Mesenchymal stem cell (in vitro differentiated cells and primary cell): ENCODE measurements around the gene SUCO.
"Not testable (repeated sequence)": the region's sequence is repeated elsewhere in the genome, so short reads cannot be mapped to it uniquely, and the experiment has no call there.

ENCODE experiments used
- DNase-seq: peaks from one replicate; pipeline ENCODE4 v3.0.0-alpha.2; 2013
- H2AFZ ChIP-seq: one replicate; pipeline ENCODE4 v1.6.1; 2013; ENCODE audit warnings: low read depth, mild to moderate bottlenecking, control low read depth, inconsistent platforms, low read length, moderate library complexity
- H2AK5ac ChIP-seq: 2 replicates; pipeline ENCODE4 v1.6.1; 2013; ENCODE audit warnings: low read length, moderate library complexity, mild to moderate bottlenecking, inconsistent platforms; ENCODE audit not compliant: severe bottlenecking
- H2BK120ac ChIP-seq: one replicate; pipeline ENCODE4 v1.6.1; 2013; ENCODE audit warnings: low read depth, mild to moderate bottlenecking, inconsistent platforms, low read length, moderate library complexity
- H2BK12ac ChIP-seq, 2 experiments: one replicate each; pipeline ENCODE4 v1.6.1; 2013; ENCODE audit warnings: inconsistent platforms in 2 of 2, low read length in 2 of 2, mild to moderate bottlenecking in 2 of 2, moderate library complexity in 2 of 2, control low read depth in 1 of 2
- H2BK15ac ChIP-seq: one replicate; pipeline ENCODE4 v1.6.1; 2013; ENCODE audit warnings: mild to moderate bottlenecking, low read depth, inconsistent platforms; ENCODE audit not compliant: poor library complexity, severe bottlenecking
- H2BK5ac ChIP-seq: 2 replicates; pipeline ENCODE4 v1.6.1; 2013; ENCODE audit warnings: low read depth, mild to moderate bottlenecking, low read length, control low read depth, inconsistent platforms; ENCODE audit not compliant: poor library complexity, severe bottlenecking
- H3K14ac ChIP-seq, 2 experiments: one replicate each; pipeline ENCODE4 v1.6.1; 2013; ENCODE audit warnings: inconsistent platforms in 2 of 2, low read length in 2 of 2, control low read depth in 1 of 2, mild to moderate bottlenecking in 1 of 2, moderate library complexity in 1 of 2
- H3K18ac ChIP-seq, 2 experiments: one replicate each; pipeline ENCODE4 v1.6.1; 2013; ENCODE audit warnings: inconsistent platforms in 2 of 2, low read length in 2 of 2, control low read depth in 1 of 2, low read depth in 1 of 2, mild to moderate bottlenecking in 1 of 2
- H3K23ac ChIP-seq, 2 experiments: one replicate each; pipeline ENCODE4 v1.6.1; 2013; ENCODE audit warnings: inconsistent platforms in 2 of 2, low read length in 2 of 2, mild to moderate bottlenecking in 2 of 2, moderate library complexity in 2 of 2, control low read depth in 1 of 2
- H3K27ac ChIP-seq: 2 replicates; pipeline ENCODE4 v1.5.1; 2013; ENCODE audit warnings: mild to moderate bottlenecking, moderate library complexity, low read length, control low read depth, inconsistent platforms; ENCODE audit not compliant: poor library complexity, severe bottlenecking
- H3K27me3 ChIP-seq, 2 experiments: 2 replicates each; pipeline versions ENCODE4 v1.6.1 to v1.7.0; 2013; ENCODE audit warnings: low read length in 2 of 2, mild to moderate bottlenecking in 2 of 2, moderate library complexity in 2 of 2, control low read depth in 1 of 2, inconsistent platforms in 1 of 2; ENCODE audit not compliant: control insufficient read depth in 1 of 2, insufficient read depth in 1 of 2
- H3K36me3 ChIP-seq, 2 experiments: 2 replicates each; pipeline versions ENCODE4 v1.6.1 to v1.7.0; 2013; ENCODE audit warnings: low read length in 2 of 2, control low read depth in 1 of 2, inconsistent platforms in 1 of 2, low read depth in 1 of 2, mild to moderate bottlenecking in 1 of 2; ENCODE audit not compliant: insufficient read depth in 2 of 2, control insufficient read depth in 1 of 2
- H3K4ac ChIP-seq, 2 experiments: one replicate each; pipeline ENCODE4 v1.6.1; 2013; ENCODE audit warnings: inconsistent platforms in 2 of 2, low read length in 2 of 2, mild to moderate bottlenecking in 2 of 2, moderate library complexity in 2 of 2, control low read depth in 1 of 2, low read depth in 1 of 2
- H3K4me1 ChIP-seq: 2 replicates; pipeline ENCODE4 v1.6.1; 2013; ENCODE audit warnings: low read depth, low read length, control low read depth; ENCODE audit not compliant: control insufficient read depth, insufficient read depth
- H3K4me2 ChIP-seq: 2 replicates; pipeline ENCODE4 v1.6.1; 2013; ENCODE audit warnings: low read length, mild to moderate bottlenecking, inconsistent platforms; ENCODE audit not compliant: poor library complexity, severe bottlenecking
- H3K4me3 ChIP-seq, 2 experiments: 2 replicates each; pipeline versions ENCODE4 v1.5.1 to v1.7.0; 2013; ENCODE audit warnings: low read length in 2 of 2, mild to moderate bottlenecking in 2 of 2, control low read depth in 1 of 2, low read depth in 1 of 2; ENCODE audit not compliant: insufficient read depth in 1 of 2
- H3K79me1 ChIP-seq: replicated peaks from 2 replicates; pipeline ENCODE4 v1.6.1; 2013; ENCODE audit warnings: mild to moderate bottlenecking, control low read depth, low read length, inconsistent platforms; ENCODE audit not compliant: poor library complexity, severe bottlenecking
- H3K9ac ChIP-seq: 2 replicates; pipeline ENCODE4 v1.7.0; 2013; ENCODE audit warnings: mild to moderate bottlenecking, low read length, moderate library complexity
- H3K9me3 ChIP-seq: 2 replicates; pipeline ENCODE4 v1.7.0; 2013; ENCODE audit warnings: mild to moderate bottlenecking, low read length; ENCODE audit not compliant: control insufficient read depth
- H4K8ac ChIP-seq: one replicate; pipeline ENCODE4 v1.6.1; 2013; ENCODE audit warnings: inconsistent platforms, mild to moderate bottlenecking, low read length, moderate library complexity
- H4K91ac ChIP-seq: one replicate; pipeline ENCODE4 v1.6.1; 2013; ENCODE audit warnings: mild to moderate bottlenecking, low read length, inconsistent platforms
- WGBS: methylation state at CpG from one replicate; pipeline ENCODE4 v1.1.7; 2013; ENCODE audit warnings: mixed read lengths; 5-methylcytosine and 5-hydroxymethylcytosine counted together

SUCO gene

GRCh38 chr1:172492421-172492820 is 40.5 kb upstream of the SUCO start:
- peaks cover 0 to 41% of the 10 kb centered on the region in 2 experiments for H3K27me3 ChIP-seq
- H3K27ac ChIP-seq, result no peak overlapping the region
- no peak overlapping the region for H2BK120ac ChIP-seq
- no peak overlapping the region for H3K18ac ChIP-seq
- no peak overlapping the region for H3K4me2 ChIP-seq
- no peak overlapping the region for H3K14ac ChIP-seq
- DNase-seq, result no peak
- H3K79me1 ChIP-seq, result no peaks in the 10 kb centered on the region
- H2AK5ac ChIP-seq, result no peak overlapping the region
- H3K4me3 ChIP-seq, result no peak overlapping the region
- no peak overlapping the region for H3K23ac ChIP-seq
- WGBS, result 100% methylated on average over 1 of the region's 1 CpG
- no peak overlapping the region for H3K4ac ChIP-seq
- no peak overlapping the region for H2AFZ ChIP-seq
- H2BK5ac ChIP-seq, result no peak overlapping the region
- no peak overlapping the region for H2BK12ac ChIP-seq
- no peaks in the 10 kb centered on the region for H3K36me3 ChIP-seq
- no peaks in the 10 kb centered on the region for H3K9me3 ChIP-seq
- H3K9ac ChIP-seq, result no peak overlapping the region
- H2BK15ac ChIP-seq, result no peak overlapping the region
- no peak overlapping the region for H4K91ac ChIP-seq
- H3K4me1 ChIP-seq, result no peaks in the 10 kb centered on the region
- H4K8ac ChIP-seq, result no peak overlapping the region

GRCh38 chr1:172494166-172494565 is 38.8 kb upstream of the SUCO start:
- no peak overlapping the region for H2BK120ac ChIP-seq
- no peak overlapping the region for H3K4ac ChIP-seq
- no peaks in the 10 kb centered on the region for H3K36me3 ChIP-seq
- no peak overlapping the region for H2AK5ac ChIP-seq
- H3K14ac ChIP-seq, result no peak overlapping the region
- no peak overlapping the region for H4K91ac ChIP-seq
- H3K18ac ChIP-seq, result no peak overlapping the region
- no peak overlapping the region for H3K27ac ChIP-seq
- no peak overlapping the region for H2BK12ac ChIP-seq
- no peaks in the 10 kb centered on the region for H3K4me1 ChIP-seq
- H3K4me2 ChIP-seq, result no peak overlapping the region
- no peak overlapping the region for H3K23ac ChIP-seq
- peaks cover 0 to 26% of the 10 kb centered on the region in 2 experiments for H3K27me3 ChIP-seq
- H4K8ac ChIP-seq, result no peak overlapping the region
- no peak overlapping the region for H3K9ac ChIP-seq
- no peak for DNase-seq
- no peaks in the 10 kb centered on the region for H3K79me1 ChIP-seq
- H3K4me3 ChIP-seq, result no peak overlapping the region
- WGBS, result 87% methylated on average over 2 of the region's 2 CpGs
- no peak overlapping the region for H2BK15ac ChIP-seq
- no peak overlapping the region for H2AFZ ChIP-seq
- no peaks in the 10 kb centered on the region for H3K9me3 ChIP-seq
- no peak overlapping the region for H2BK5ac ChIP-seq

- not testable (repeated sequence) for H3K9me3 ChIP-seq, H3K79me1 ChIP-seq, H4K8ac ChIP-seq, H2BK15ac ChIP-seq, DNase-seq, H3K4me2 ChIP-seq, H3K36me3 ChIP-seq, H3K4me3 ChIP-seq, H4K91ac ChIP-seq, H2AFZ ChIP-seq, H3K4me1 ChIP-seq, H3K18ac ChIP-seq, H2BK120ac ChIP-seq, H3K23ac ChIP-seq, H2BK12ac ChIP-seq, H3K27ac ChIP-seq, H3K4ac ChIP-seq, H2AK5ac ChIP-seq, H2BK5ac ChIP-seq, H3K9ac ChIP-seq, H3K14ac ChIP-seq
- H3K27me3 ChIP-seq, result peaks cover 0 to 14% of the 10 kb centered on the region in 2 experiments
- WGBS, result 94% methylated on average over 5 of the region's 5 CpGs
Observed at GRCh38 chr1:172496127-172496526, 36.8 kb upstream of the SUCO start.

- WGBS, result 100% methylated on average over 1 of the region's 1 CpG
- Histone ChIP-seq H3K27me3 (peaks cover 0 to 9% of the 10 kb centered on the region in 2 experiments), H2BK12ac (no peak overlapping the region), H2AFZ (no peak overlapping the region), H3K4me2 (no peak overlapping the region), H3K79me1 (no peaks in the 10 kb centered on the region), H2BK5ac (no peak overlapping the region), H2BK120ac (no peak overlapping the region), H3K4me1 (no peaks in the 10 kb centered on the region), H3K4me3 (no peak overlapping the region), H2AK5ac (no peak overlapping the region), H4K91ac (no peak overlapping the region), H3K14ac (no peak overlapping the region), H3K36me3 (no peaks in the 10 kb centered on the region), H2BK15ac (no peak overlapping the region), H3K23ac (no peak overlapping the region), H3K9ac (no peak overlapping the region), H4K8ac (no peak overlapping the region), H3K27ac (no peak overlapping the region), H3K18ac (no peak overlapping the region), H3K9me3 (no peaks in the 10 kb centered on the region), H3K4ac (no peak overlapping the region)
- no peak for DNase-seq
Observed at GRCh38 chr1:172496678-172497077, 36.3 kb upstream of the SUCO start.
